Suppressor macrophage (primary cell): ENCODE measurements around the gene MCRIP1.

Source experiments
- DNase-seq, 4 experiments: peaks; one replicate each; pipeline ENCODE4 v3.0.0-alpha.2; 2020 to 2022

Gene MCRIP1

GRCh38 chr17:81819708-81820107, 13.4 kb downstream of the MCRIP1 start:
- no peak for DNase-seq

GRCh38 chr17:81817758-81818147, 15.3 kb downstream of the MCRIP1 start:
- no peak for DNase-seq

GRCh38 chr17:81815646-81815986, 17.5 kb downstream of the MCRIP1 start:
- no peak for DNase-seq

GRCh38 chr17:81814748-81815645, 18.1 kb downstream of the MCRIP1 start:
- no peak for DNase-seq

- no peak for DNase-seq
Observed at GRCh38 chr17:81813861-81814683, 19.0 kb downstream of the MCRIP1 start.

- no peak for DNase-seq
Observed at GRCh38 chr17:81813371-81813684, 19.8 kb downstream of the MCRIP1 start.

- DNase-seq = no peak
Observed at GRCh38 chr17:81812571-81813370, 20.3 kb downstream of the MCRIP1 start.

GRCh38 chr17:81811705-81812570, 21.2 kb downstream of the MCRIP1 start:
- no peak for DNase-seq

GRCh38 chr17:81810892-81811704, 22.0 kb downstream of the MCRIP1 start:
- DNase-seq = no peak

GRCh38 chr17:81810476-81810875, 22.6 kb downstream of the MCRIP1 start:
- no peak for DNase-seq

GRCh38 chr17:81809556-81809998, 23.5 kb downstream of the MCRIP1 start:
- no peak for DNase-seq

- DNase-seq = no peak
Observed at GRCh38 chr17:81808778-81809555, 24.1 kb downstream of the MCRIP1 start.

GRCh38 chr17:81807839-81808238, 25.3 kb downstream of the MCRIP1 start:
- no peak for DNase-seq

- no peak for DNase-seq
Observed at GRCh38 chr17:81807210-81807719, 25.8 kb downstream of the MCRIP1 start.

GRCh38 chr17:81806461-81807209, 26.5 kb downstream of the MCRIP1 start:
- DNase-seq = no peak

- no peak for DNase-seq
Observed at GRCh38 chr17:81805707-81806460, 27.2 kb downstream of the MCRIP1 start.

GRCh38 chr17:81804559-81805399, 28.3 kb downstream of the MCRIP1 start:
- no peak for DNase-seq
